HepG2 (cell line): ENCODE results near the gene TNFSF13. TPM values are rescaled to one million over a fixed set of nuclear protein-coding genes. Genes with fewer than 3 reads are reported as not detected.

Experiments used
- CEBPG ChIP-seq: IDR thresholded peaks from 2 replicates; pipeline ENCODE4 v1.6.1; 2016
- EED ChIP-seq: sonication (generic); formaldehyde crosslinking; IDR thresholded peaks from 2 replicates; pipeline ENCODE4 v1.5.0; 2020; ENCODE audit warnings: mild to moderate bottlenecking, missing genetic modification reagents
- JUNB ChIP-seq: sonication (generic); formaldehyde crosslinking; IDR thresholded peaks from 2 replicates; pipeline ENCODE4 v1.8.0; 2022; ENCODE audit warnings: missing genetic modification reagents, mild to moderate bottlenecking, borderline replicate concordance
- NFKBIZ ChIP-seq: IDR thresholded peaks from 2 replicates; pipeline ENCODE4 v1.6.1; 2018; ENCODE audit warnings: missing genetic modification reagents, missing compliant biosample characterization
- NKX3-1 ChIP-seq: sonication (generic); formaldehyde crosslinking; IDR thresholded peaks from 2 replicates; pipeline ENCODE4 v1.5.0; 2020; ENCODE audit warnings: missing genetic modification reagents
- PAF1 ChIP-seq: IDR thresholded peaks from 2 replicates; pipeline ENCODE4 v1.6.1; 2016; ENCODE audit warnings: missing genetic modification reagents, missing compliant biosample characterization
- PCBP2 ChIP-seq: fragments of 200-400 bp; formaldehyde crosslinking; optimal IDR thresholded peaks from 2 replicates; pipeline ENCODE3; 2018; ENCODE audit warnings: low read length, low read depth; ENCODE audit not compliant: poor library complexity, severe bottlenecking
- POLR2A ChIP-seq, 2 experiments: IDR thresholded peaks; 2 replicates each; pipeline ENCODE4 v1.6.1; 2011; ENCODE audit warnings: low read depth in 2 of 2, low read length in 2 of 2, mild to moderate bottlenecking in 1 of 2, moderate library complexity in 1 of 2; ENCODE audit not compliant: insufficient read depth in 1 of 2
- RAD21 ChIP-seq: fragments of 450-650 bp; formaldehyde crosslinking; IDR thresholded peaks from 2 replicates; pipeline ENCODE4 v1.5.0; 2020; ENCODE audit warnings: mild to moderate bottlenecking
- SIN3A ChIP-seq: IDR thresholded peaks from 2 replicates; pipeline ENCODE4 v1.6.1; 2011; ENCODE audit warnings: low read depth, mild to moderate bottlenecking, control low read depth, low read length, borderline replicate concordance
- ZNF296 ChIP-seq: sonication (generic); formaldehyde crosslinking; conservative IDR thresholded peaks from 2 replicates; pipeline ENCODE4 v1.5.0; 2020; ENCODE audit warnings: mild to moderate bottlenecking, missing genetic modification reagents
- ZNF30 ChIP-seq: sonication (generic); formaldehyde crosslinking; IDR thresholded peaks from 2 replicates; pipeline ENCODE4 v1.5.0; 2020; ENCODE audit warnings: mild to moderate bottlenecking, missing genetic modification reagents
- ZNF460 ChIP-seq: sonication (generic); formaldehyde crosslinking; IDR thresholded peaks from 2 replicates; pipeline ENCODE4 v1.5.1; 2020; ENCODE audit warnings: missing genetic modification reagents, mild to moderate bottlenecking, borderline replicate concordance
- ZNF614 ChIP-seq: IDR thresholded peaks from 2 replicates; pipeline ENCODE4 v1.6.1; 2018; ENCODE audit warnings: missing biosample characterization, missing genetic modification reagents, inconsistent platforms, borderline replicate concordance
- ZNF841 ChIP-seq: sonication (generic); formaldehyde crosslinking; IDR thresholded peaks from 2 replicates; pipeline ENCODE4 v1.8.1; 2023; ENCODE audit warnings: missing genetic modification reagents, borderline replicate concordance
- polyA plus RNA-seq, 8 experiments: library from polyadenylated mRNA; depleted of rRNA in 3 of 8; stranded (reverse) in 7 of 8; unstranded in 1 of 8; fragments of >200 nt; fragmentation: Illumina TruSeq in 4 of 8; extraction: Trizol in 4 of 8; gene quantifications; 2 replicates each; pipeline versions ENCODE4 v1.2.1 to v1.2.3, GENCODE V29; 2011 to 2016; ENCODE audit warnings: low read depth in 4 of 8, missing spikeins in 1 of 8, mixed read lengths in 1 of 8; ENCODE audit not compliant: insufficient read depth in 1 of 8
- total RNA-seq, 5 experiments: library from RNA; depleted of rRNA; stranded (reverse); fragments of >200 nt; fragmentation: Illumina TruSeq; extraction: Trizol; gene quantifications; 2 replicates each; pipeline ENCODE4 v1.2.3, GENCODE V29; 2016; ENCODE audit warnings: low read depth in 1 of 5
- TF ChIP-seq, protein P1 (sequence below): sonication (generic); formaldehyde crosslinking; IDR thresholded peaks from 2 replicates; pipeline ENCODE4 v1.4.0; 2020; ENCODE audit warnings: mild to moderate bottlenecking, missing genetic modification reagents
- TF ChIP-seq, protein P2 (sequence below): sonication (generic); formaldehyde crosslinking; conservative IDR thresholded peaks from 2 replicates; pipeline ENCODE4 v1.4.0; 2020; ENCODE audit warnings: missing genetic modification reagents
- TF ChIP-seq, protein P3 (sequence below): sonication (generic); formaldehyde crosslinking; IDR thresholded peaks from 2 replicates; pipeline ENCODE4 v1.4.0; 2020; ENCODE audit warnings: missing genetic modification reagents, mild to moderate bottlenecking, borderline replicate concordance
- TF ChIP-seq, protein P4 (sequence below): sonication (generic); formaldehyde crosslinking; IDR thresholded peaks from 2 replicates; pipeline ENCODE4 v1.5.0; 2020; ENCODE audit warnings: mild to moderate bottlenecking, missing genetic modification reagents, moderate library complexity
- TF ChIP-seq, protein P5 (sequence below): sonication (generic); formaldehyde crosslinking; IDR thresholded peaks from 2 replicates; pipeline ENCODE4 v1.4.0; 2020; ENCODE audit warnings: missing genetic modification reagents, borderline replicate concordance

The TNFSF13 gene
- total and polyA plus RNA-seq, 2 of the 13 experiments (the other 11 are each of a cell fraction or from before 2014, with no cell fraction given) = 2.5 to 3.3 TPM

DNA sequence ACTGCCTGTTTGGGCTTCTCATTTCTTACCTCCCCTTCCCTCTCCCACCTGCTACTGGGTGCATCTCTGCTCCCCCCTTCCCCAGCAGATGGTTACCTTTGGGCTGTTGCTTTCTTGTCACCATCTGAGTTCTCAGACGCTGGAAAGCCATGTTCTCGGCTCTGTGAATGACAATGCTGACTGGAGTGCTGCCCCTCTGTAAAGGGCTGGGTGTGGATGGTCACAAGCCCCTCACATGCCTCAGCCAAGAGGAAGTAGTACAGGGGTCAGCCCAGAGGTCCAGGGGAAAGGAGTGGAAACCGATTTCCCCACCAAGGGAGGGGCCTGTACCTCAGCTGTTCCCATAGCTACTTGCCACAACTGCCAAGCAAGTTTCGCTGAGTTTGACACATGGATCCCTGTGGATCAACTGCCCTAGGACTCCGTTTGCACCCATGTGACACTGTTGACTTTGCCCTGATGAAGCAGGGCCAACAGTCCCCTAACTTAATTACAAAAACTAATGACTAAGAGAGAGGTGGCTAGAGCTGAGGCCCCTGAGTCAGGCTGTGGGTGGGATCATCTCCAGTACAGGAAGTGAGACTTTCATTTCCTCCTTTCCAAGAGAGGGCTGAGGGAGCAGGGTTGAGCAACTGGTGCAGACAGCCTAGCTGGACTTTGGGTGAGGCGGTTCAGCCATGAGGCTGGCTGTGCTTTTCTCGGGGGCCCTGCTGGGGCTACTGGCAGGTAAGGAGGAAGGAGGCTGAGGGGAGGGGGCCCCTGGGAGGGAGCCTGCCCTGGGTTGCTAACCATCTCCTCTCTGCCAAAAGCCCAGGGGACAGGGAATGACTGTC lies 20.7 kb downstream of the TNFSF13 start, which contains the start of gene CD68 (continued):
- peak; percentile 77 for TF ChIP-seq ZNF614 (CRISPR knock-in tag)
- TF ChIP-seq PCBP2 = no peak
- TF ChIP-seq JUNB (CRISPR knock-in tag) = peak; percentile 46; the same call in 1 of the 2 replicates
- TF ChIP-seq NFKBIZ (CRISPR knock-in tag) = no peak; the same call in none of the 2 replicates
- TF ChIP-seq EED (CRISPR knock-in tag) = no peak
- TF ChIP-seq POLR2A (IDR thresholded peaks at IDR 0.05; ENCODE audit: insufficient read depth in 1 of 2, low read depth in 2 of 2, low read length in 2 of 2) = peak; percentile 87 to 88
- peak; percentile 53 for TF ChIP-seq RAD21
- TF ChIP-seq ZNF841 (CRISPR knock-in tag) = no peak
- TF ChIP-seq ZNF30 (CRISPR knock-in tag) = no peak
- TF ChIP-seq, protein P1, sequence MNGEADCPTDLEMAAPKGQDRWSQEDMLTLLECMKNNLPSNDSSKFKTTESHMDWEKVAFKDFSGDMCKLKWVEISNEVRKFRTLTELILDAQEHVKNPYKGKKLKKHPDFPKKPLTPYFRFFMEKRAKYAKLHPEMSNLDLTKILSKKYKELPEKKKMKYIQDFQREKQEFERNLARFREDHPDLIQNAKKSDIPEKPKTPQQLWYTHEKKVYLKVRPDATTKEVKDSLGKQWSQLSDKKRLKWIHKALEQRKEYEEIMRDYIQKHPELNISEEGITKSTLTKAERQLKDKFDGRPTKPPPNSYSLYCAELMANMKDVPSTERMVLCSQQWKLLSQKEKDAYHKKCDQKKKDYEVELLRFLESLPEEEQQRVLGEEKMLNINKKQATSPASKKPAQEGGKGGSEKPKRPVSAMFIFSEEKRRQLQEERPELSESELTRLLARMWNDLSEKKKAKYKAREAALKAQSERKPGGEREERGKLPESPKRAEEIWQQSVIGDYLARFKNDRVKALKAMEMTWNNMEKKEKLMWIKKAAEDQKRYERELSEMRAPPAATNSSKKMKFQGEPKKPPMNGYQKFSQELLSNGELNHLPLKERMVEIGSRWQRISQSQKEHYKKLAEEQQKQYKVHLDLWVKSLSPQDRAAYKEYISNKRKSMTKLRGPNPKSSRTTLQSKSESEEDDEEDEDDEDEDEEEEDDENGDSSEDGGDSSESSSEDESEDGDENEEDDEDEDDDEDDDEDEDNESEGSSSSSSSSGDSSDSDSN = peak; percentile 43
- TF ChIP-seq, protein P2, sequence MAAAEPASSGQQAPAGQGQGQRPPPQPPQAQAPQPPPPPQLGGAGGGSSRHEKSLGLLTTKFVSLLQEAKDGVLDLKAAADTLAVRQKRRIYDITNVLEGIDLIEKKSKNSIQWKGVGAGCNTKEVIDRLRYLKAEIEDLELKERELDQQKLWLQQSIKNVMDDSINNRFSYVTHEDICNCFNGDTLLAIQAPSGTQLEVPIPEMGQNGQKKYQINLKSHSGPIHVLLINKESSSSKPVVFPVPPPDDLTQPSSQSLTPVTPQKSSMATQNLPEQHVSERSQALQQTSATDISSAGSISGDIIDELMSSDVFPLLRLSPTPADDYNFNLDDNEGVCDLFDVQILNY (CRISPR knock-in tag) = no peak
- TF ChIP-seq ZNF460 (CRISPR knock-in tag) = no peak
- peak; percentile 47; the same call in 1 of the 2 replicates for TF ChIP-seq NKX3-1
- peak; percentile 77; the same call in 1 of the 2 replicates for TF ChIP-seq SIN3A
- TF ChIP-seq, protein P3, sequence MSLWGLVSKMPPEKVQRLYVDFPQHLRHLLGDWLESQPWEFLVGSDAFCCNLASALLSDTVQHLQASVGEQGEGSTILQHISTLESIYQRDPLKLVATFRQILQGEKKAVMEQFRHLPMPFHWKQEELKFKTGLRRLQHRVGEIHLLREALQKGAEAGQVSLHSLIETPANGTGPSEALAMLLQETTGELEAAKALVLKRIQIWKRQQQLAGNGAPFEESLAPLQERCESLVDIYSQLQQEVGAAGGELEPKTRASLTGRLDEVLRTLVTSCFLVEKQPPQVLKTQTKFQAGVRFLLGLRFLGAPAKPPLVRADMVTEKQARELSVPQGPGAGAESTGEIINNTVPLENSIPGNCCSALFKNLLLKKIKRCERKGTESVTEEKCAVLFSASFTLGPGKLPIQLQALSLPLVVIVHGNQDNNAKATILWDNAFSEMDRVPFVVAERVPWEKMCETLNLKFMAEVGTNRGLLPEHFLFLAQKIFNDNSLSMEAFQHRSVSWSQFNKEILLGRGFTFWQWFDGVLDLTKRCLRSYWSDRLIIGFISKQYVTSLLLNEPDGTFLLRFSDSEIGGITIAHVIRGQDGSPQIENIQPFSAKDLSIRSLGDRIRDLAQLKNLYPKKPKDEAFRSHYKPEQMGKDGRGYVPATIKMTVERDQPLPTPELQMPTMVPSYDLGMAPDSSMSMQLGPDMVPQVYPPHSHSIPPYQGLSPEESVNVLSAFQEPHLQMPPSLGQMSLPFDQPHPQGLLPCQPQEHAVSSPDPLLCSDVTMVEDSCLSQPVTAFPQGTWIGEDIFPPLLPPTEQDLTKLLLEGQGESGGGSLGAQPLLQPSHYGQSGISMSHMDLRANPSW = no peak; the same call in 1 of the 2 replicates
- TF ChIP-seq, protein P4, sequence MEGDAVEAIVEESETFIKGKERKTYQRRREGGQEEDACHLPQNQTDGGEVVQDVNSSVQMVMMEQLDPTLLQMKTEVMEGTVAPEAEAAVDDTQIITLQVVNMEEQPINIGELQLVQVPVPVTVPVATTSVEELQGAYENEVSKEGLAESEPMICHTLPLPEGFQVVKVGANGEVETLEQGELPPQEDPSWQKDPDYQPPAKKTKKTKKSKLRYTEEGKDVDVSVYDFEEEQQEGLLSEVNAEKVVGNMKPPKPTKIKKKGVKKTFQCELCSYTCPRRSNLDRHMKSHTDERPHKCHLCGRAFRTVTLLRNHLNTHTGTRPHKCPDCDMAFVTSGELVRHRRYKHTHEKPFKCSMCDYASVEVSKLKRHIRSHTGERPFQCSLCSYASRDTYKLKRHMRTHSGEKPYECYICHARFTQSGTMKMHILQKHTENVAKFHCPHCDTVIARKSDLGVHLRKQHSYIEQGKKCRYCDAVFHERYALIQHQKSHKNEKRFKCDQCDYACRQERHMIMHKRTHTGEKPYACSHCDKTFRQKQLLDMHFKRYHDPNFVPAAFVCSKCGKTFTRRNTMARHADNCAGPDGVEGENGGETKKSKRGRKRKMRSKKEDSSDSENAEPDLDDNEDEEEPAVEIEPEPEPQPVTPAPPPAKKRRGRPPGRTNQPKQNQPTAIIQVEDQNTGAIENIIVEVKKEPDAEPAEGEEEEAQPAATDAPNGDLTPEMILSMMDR (CRISPR knock-in tag) = 0 out of 2 replicates have a peak, but pooled peaks have one; percentile 6
- TF ChIP-seq, protein P5, sequence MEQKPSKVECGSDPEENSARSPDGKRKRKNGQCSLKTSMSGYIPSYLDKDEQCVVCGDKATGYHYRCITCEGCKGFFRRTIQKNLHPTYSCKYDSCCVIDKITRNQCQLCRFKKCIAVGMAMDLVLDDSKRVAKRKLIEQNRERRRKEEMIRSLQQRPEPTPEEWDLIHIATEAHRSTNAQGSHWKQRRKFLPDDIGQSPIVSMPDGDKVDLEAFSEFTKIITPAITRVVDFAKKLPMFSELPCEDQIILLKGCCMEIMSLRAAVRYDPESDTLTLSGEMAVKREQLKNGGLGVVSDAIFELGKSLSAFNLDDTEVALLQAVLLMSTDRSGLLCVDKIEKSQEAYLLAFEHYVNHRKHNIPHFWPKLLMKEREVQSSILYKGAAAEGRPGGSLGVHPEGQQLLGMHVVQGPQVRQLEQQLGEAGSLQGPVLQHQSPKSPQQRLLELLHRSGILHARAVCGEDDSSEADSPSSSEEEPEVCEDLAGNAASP (CRISPR knock-in tag) = no peak
- 0 out of 2 replicates have a peak, but pooled peaks have one; percentile 69 for TF ChIP-seq ZNF296 (CRISPR knock-in tag)
- peak; percentile 95 for TF ChIP-seq CEBPG (CRISPR knock-in tag)
- TF ChIP-seq PAF1 (CRISPR knock-in tag) = peak; percentile 100
